Measurements from ENCODE around the gene GUCY2F.

GUCY2F gene
- total RNA-seq: 0 reads per million in 3 experiments

DNA sequence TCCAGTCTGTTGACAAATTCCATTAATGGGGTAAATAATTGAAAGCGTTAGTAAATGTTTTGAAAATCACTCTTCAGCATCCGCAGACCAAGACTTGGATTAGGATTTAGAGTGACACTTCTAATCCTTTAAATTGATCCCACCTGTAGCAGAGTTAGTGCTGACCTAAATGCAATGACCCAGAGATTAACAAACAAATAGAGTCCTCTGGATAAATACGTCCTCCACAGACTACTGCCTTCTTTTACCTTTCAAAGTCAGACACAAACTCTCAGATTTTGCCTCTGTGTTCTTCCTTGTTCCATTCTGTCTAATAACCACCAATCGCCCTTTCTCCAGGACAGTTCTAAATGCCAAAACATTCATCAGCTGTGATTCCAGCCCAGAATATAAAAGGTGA is at the start of gene GUCY2F:
Gene GUCY2F, minus strand, starts transcription at position 101 of the 400 bp plus-strand sequence. CDS start 6,150 bp downstream, outside the sequence.
- DNase-seq: no peak

DNA sequence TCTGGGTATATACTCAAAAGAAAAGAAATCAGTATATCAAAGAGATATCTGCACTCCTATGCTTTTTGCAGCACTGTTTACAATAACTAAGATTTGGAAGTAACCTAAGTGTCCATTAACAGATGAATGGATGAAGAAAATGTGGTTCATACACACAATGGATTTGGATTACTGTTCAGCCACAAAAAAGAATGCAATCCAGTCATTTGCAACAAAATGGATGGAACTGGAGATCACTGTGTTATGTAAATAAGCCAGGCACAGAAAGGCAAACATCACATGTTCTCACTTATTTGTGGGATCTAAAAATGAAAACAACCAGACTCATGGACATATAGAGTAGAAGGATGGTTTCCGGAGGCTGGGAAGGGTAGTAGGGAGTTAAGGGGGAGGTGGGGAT is 37.1 kb upstream of the GUCY2F start:
- no peak for DNase-seq

DNA sequence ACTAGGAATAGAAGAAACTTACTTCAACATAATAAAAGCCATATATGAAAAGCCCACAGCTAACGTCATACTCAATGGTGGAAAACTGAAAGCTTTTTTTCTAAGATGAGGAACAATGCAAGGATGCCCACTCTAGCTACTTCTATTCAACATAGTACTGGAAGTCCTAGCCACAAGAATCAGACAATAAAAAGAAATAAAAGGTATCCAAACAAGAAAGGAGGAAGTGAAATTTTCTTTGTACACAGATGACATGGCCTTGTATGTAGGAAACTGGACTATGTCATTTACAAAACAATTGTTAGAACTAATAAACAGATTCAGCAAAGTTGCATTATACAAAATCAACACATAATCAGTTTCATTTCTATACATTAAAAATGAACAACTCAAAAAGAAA is 29.2 kb upstream of the GUCY2F start:
- no peak for DNase-seq

DNA sequence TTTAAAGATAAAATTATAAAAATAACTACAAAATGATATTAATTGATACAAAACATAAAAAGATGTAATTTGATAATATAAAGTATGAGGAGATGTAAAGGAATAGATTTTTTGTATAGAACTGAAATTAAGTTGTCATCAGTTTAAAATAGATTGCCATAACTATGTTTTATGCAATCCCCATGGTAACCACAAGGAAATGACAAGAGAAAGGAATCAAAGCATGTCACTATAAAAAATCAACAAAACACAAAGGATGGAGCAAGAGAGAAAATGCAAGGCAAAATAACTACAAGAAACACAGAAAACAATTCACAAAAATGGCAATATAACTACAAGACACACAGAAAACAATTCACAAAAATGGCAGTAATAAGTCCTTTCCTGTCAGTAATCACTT is 27.0 kb upstream of the GUCY2F start:
- no peak for DNase-seq

DNA sequence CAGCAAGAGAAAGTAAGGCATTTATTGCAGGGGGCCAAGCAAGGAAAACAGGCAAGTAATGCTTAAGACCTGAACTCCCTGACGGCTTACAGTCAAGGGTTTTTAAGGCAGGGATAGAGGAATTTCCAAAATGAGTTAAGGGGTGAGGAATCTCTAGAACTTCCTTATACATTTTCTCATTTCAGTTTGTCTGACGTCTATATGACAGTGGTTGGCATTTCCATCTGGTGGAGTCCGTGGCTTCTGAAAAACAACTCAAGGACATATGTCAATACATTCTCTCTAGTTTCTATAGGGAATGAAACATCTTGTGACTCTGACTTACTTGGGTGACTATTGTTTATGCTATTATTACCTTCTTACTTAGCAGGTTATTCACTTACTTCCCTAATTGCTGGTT is 19.3 kb upstream of the GUCY2F start:
- DNase-seq: no peak

DNA sequence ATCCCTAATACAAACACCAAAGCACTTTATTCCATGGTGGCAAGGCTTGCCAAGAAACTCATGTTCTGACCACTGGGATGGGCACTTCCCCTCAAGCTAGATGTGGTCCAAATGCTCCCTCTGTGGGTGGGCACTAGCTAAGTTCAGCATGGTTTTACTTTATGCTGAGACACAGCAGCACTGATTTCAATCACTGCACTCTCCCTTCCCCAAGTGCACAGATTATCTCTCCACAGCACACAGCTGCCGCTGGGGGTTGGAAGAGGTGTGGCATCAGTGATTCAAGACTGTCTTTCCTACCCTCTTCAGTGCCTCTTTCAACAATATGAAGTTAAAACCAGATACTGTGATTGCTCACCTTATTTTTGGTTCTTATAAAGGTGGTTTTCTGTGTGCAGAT is 16.5 kb upstream of the GUCY2F start:
- DNase-seq: no peak

DNA sequence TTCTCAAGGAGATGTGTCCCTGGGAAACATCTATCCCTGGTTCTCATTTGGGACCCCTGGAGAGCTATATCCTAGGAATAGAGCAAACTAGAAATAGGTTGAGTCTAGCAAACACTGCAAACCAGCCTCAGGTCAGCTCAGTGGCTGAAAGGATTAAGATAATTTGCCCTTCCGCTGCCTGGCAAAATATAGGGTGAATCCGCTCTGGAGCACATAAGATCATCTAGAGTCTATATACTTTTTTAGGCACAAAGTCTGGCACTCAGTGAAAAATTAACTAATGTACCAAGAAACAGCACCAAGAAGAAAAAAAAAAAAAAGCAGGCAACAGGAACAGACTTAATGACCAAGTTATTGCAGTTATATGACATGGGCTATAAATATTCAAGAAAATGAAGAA is 7.3 kb upstream of the GUCY2F start:
- no peak for DNase-seq

DNA sequence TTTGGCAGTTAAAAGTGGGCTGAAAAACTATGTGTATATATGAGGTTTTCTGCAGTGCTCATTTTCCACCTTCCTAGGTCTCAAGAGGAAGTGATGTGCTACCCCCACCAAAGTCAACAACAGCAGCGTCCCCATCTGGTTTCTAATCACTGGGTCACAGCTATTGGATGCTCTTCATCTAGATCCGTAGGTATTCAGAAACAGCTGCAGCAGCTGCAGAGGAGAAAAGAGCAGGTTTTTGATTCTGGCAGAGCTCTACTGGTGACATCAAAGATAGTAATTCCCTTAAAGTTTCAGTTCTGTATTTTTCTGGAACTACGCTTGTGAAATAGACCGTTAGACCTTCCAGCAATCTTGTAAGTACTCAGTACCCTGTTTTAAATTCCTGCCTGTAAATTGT is 5.8 kb upstream of the GUCY2F start:
- no peak for DNase-seq

DNA sequence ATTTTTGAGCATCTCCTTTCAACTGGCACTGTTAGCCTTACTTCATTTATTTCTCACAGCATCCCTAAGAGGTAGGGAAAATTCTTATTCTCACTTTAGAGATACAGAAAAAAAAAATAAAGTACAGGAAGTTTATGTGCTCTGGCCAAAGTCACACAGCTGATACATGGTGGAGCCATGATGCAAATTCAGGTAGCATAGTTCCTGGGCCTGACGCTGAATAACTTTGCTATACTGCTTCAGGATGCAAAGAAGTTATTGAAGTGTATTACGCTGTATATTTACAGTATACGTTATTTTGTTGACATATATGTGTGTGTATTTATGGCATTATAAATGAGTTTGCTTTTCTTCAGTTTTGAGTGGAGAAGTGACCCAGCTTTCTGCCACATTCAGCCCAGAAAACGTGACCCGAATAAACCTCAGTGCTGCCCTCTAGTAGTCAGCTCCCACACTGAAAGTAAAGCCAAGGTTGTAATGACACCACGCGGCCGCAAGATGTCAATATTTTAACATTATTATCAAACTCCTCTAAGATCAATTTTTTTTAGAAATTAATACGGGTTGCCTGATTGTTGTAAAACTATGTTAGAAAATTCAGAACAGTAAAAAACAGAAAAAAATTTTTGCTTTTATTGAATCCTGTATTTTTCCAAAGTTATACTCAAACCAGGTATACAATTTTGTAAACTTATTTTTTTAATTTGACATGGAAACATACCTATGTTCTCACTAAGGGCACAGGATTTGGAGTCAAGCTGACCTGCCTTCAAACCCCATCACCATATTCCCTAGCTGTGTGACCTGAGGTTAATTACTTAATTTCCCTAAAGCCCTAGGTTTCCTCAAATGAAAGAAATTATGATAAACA is 3.8 kb upstream of the GUCY2F start:
- peak; percentile 55 for DNase-seq

DNA sequence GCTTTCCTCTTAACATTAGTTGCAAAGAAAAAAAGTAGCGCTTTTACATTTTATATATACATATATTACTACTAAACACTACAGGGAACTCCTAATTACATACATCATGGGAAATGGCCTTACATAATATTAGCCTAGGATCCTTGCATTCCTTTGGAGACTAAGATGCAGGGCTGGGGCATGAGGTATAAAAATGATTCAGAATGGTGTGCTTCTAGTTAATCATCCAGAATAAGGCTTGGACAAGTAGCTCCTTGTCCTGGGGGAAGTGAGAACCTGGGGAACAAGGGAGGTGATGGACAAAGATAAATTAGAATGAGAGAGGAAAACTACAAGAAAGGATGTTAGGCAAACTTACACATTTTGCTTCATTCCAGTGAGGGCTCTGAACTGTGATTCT is 3.0 kb upstream of the GUCY2F start:
- no peak for DNase-seq

DNA sequence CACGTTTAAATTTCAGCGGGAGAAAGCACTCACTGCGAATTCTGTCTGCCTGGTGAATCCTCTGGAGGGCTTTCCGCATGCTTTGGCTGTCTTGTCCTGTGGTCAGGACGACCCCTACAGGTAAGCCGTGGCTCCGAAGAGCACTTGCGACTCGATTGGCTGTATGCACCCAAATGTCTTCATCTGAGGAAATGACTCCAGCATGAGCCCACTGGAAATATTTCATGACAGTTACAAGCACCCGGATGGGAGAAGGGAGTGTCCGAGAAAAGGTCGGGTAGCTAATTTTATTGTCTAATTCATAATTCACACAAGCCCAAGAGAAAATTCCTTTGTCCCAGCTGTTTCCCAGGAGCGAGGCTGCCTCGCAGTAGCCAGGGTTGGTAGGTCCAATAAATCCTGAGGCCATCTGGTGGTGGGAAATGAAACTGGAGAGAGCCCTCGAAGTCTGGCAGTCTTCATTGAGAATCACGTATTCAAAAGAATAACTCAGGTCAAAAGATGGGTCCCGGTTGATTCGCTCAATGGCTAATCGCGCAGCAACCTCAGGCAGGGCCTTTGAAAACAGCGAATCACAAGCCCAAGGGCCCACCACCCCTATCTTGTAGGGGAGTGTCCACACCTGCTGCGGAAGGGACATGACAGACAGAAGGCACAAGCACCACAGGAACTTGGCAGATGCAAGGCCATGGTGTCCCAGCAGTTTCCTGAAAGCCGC is 6.6 kb downstream of the GUCY2F start:
- DNase-seq: no peak

DNA sequence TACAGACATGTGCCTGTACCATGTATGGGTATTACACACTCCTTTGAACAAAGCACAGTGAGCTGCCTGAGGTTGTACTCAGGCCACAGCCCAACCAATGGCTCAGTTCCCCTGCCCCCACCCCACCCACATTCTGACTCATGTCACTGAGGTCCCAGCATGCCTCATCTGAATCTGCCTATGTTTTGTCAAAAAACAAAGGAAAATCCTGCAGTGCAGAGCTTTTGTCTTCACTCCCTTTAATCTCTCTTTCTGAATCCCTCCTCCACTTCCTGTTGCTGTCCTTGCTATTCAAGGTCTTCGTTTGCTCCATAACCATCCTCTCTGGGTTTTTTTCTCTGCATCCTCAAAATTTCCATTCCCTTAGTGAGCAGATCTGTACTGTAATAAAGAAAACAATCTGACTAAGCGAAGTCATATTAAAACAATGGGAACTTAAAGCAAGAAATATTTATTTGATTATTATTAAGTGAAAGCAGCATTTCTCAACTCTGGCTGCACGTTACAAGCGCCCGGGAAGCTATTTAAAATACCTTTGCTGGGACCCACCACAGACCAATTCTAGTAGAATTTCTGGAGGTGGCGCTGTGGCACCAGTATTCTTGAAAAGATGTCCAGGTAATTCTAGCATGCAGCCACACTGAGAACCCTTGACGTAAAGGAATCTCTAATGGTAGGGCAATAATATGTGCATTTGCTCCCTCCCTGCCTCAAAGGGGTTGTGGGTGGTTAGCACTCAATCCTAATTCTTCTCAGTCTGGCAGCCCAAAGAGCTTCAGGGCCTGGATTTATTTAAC is 8.7 kb downstream of the GUCY2F start:
- DNase-seq: no peak

DNA sequence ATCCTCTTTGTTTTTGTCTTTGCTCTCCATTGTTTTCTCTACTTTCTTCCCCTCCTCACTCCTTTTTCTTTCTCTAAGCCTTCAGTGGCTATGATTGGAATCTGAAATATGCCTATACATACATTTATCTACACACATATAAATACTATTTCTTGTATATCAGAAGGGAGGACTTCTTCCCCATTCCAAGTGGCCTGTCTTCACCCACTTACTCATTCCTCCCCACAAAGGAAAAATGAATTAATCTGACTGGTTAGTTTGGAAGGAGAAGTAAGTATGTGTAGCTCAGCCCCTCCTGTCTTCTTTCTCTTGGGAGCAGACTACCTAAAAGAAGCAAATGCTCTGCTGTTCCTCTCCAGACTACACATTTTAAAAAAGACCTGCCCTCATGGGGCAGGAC is 17.7 kb downstream of the GUCY2F start:
- DNase-seq: no peak

DNA sequence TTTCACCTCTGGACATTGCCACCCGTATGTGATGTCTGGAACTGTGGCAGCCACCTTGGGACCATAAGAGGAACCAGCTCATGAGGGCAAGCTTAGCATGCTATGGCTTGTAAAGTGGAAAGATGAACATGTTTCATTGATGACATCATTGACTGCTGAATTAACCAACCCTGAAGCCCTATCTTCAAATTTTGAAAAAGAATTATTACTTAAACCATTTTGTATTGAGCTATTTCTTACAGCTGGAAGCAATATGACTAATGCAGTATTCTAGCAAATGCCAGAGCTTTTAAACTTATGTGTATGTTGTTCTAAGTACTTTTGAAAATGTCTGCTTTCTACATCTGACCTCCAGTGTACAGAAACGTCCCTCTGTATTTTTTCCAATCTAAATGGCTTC is 18.1 kb downstream of the GUCY2F start:
- DNase-seq: no peak

DNA sequence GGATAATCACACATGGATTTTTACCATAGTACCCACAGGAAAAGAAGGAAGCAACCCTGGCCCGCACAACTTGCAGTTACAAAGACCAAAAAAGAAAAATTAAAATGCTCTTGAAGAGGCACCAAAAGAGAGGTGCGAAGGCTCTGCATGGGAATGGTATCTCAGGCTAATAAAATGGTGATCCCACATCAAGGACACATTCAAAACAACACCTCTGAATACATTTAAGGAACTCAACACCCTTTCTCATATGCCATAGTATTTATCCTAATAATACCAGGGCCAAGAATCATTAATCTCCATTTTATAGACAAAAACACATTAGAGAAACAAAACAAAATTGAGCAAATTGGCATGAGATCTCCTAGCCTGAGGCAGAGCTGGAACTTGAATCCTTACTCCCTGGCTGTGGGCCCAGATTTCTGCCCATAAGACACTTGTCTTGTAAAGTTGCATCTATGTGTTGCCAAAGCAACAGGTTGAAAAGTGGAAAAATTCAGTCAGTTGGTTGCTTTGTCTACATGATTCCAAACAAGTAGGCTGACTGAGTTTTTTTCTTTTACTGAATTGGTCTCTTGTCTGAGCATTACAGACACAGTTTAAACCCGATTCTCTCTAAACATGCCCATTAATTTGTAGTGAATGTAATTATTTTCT is 33.5 kb downstream of the GUCY2F start:
- DNase-seq: no peak

DNA sequence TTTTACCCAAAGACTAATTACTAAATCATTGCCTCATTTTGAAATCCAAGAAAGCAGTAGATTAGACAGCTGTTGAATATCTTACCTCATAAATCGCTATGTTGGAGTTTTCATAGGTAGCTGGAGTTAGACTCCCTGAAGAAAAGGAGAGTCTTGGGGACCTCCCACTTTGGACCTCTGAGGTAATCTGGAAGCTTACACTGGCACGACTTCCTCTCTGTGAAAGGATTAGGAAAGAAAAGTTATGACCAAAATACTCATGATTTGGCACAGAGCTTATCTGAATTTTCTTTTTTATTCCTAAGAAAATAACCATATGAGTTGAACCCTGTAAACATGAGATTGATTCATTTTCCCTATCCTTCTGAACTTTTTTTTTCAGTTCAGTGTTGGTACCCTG is 40.6 kb downstream of the GUCY2F start:
- DNase-seq: no peak

DNA sequence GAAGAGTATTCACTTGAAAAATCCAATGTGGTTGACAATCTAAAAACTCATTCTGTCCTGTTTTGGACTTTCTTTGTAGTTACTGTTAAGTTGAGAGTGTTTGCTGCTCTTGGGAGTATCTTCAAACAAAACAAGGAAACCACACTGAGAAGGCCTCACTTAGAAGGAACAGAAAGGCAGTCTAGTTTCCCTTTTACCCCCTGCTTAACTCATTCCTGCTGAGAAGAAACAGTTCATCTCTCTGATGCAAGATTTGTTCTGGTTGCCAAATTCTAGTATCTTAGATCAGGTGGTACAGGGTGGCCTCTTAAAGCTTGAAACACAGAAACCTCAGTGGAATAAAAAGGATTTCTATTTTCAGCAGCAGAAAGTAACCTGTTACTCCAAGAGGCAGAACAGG is 41.4 kb downstream of the GUCY2F start:
- DNase-seq: no peak

DNA sequence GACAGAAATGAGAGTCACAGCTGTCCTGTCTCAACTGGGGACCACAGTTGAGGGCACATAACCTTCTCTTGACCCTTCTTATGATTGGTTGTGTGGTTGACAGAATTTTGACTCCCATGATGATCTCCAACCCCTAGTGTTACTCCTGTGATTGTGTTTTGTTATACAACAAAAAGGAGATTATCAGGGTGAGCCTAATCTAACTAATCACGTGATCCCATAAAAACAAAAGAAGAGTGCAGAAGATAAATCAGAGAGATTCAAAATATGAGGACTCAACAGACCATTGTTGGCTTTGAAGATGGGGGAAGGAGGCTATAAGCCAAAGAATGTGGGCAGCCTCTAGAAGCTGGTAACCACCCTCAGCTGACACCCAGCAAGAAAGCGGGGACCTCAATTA is 72.7 kb downstream of the GUCY2F start:
- no peak for DNase-seq

DNA sequence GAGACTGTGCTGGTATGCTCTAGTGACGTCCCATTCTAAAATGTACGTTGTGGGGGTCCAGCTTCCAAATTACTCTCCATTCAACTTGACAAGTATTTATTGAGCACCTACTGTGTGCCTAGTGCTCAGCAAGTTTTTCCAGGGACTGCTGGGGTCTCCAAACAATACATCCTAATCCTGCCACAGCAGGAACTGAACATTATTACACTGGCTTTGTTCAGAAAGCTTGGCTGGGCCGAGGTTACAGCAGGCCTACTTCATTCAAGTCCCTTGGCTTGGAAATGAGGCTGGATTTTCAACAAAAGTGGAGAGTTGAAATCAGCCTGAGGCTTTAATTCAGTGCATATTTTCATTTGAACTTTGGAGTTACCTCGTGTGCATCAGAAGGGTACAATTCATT is 78.0 kb downstream of the GUCY2F start:
- DNase-seq: no peak

DNA sequence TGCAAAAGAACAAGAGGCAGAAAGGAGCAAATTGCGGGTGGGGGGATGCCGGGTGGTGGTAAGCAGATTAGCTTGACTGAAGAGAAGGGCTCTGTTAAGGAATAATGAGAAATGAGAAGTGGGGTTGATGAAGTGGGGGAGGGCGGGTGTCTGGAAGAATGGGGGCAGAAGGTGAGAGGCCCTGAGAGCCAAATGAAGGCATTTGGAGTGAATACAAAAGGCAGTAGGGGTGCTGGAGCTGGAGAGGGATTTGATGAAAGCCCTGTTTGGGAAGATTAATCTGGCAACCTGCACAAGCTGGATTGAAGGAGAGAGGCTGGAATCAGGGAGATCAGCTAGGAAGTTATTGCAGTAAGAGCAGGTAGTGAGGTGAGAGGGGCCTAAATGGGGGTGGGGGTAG is 82.1 kb downstream of the GUCY2F start:
- no peak for DNase-seq

DNA sequence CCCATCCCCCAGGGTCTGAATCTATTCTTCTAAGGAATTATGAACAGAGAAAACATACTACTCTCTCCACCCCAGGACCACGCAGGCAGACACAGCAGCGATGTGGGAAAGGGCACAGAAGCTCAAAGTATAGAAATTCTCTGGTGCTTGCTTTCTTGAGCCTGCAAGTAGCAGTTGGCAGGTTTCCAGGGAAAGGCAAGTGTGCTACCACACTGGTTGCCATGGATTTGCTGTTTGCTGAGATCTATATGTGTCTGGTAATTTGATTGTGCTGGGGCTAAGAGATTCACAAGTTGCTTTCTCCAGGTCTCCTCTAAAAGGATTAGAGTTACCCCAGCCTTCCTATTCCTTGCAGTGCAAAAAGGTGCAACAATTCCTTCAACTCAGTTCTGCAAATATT is 83.1 kb downstream of the GUCY2F start:
- no peak for DNase-seq

DNA sequence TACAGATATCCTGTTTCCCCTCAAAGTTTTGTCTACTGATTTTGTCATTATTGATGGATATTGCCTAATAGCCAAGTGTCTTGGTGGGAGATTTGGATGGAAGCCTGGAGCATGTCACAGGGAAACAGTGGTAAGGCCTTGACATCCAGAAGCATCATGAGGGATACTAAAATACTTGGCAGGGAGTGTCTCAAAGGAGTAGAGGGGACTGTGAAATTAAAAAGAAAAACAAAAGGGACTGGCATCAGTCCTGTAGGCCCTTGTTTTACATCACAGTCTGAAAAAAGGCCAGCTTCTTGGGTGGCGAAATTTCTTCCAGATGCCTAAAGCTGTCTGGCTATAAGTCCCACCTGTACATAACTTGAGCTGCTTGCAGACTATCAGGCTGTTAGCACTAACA is 83.8 kb downstream of the GUCY2F start:
- no peak for DNase-seq

DNA sequence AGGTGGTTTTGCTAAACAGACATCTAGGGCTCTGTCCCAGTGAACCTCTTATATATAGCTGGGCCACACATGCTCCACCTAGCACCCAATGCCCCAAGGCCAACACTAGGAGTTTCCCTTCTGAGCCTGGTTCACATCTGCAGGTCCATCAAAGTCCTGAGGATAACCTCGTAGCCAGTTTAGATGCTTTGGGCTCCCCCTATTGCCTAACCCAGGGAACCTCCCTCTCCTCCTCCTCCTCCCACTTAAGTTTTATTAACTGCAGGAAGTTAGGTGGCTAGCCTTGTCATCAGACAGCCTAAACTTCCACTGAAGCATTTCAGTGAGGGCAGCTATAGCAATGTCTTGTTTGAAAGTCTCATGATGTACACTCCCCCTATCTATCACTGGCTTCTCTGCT is 88.0 kb downstream of the GUCY2F start:
- DNase-seq: no peak

All from central memory CD4-positive, alpha-beta T cell (primary cell).